HG03139 (cell line): Measurements from ENCODE around the gene ASCL4.
"Not testable (repeated sequence)": the region's sequence is repeated elsewhere in the genome, so short reads cannot be mapped to it uniquely, and the experiment has no call there.

ENCODE experiments used
- ATAC-seq: cut with Tn5 transposase; IDR thresholded peaks from one replicate; pipeline ENCODE4 v1.9.1; 2021; ENCODE audit not compliant: unreplicated experiment

ASCL4 gene

DNA sequence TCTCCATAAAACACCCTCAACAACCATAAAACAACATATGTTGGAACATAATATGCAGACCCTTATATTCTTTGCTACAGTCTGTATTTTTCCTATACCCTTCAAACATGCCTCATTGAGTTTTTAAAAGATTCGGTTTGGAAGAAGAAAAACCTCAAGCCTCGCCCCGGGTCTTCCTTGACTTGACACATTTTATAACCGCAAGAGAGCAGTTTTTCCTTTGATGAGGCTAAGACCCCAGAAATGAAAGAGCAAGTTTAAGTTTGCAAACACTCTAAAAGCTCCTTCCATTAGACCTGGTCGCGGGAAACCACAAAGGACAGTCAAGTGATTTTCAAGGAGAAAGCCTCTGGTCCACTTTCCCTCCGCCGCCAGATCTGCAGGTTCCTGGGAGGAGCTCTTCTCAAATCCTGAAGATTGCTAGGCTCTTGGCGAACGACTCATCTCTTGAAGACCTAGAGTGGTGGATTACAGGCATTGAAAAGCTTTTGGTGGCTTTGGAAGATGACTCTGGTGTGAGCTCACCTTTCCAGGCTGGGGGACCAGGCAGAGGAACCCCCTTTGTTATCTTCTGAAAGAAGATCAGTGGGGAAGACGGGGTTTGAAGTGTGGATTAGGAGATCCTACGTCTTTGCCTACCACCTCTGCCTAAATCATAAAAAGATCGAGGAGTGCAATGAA is at the start of gene ASCL4:
Gene ASCL4, plus strand, starts transcription at position 356 of the 681 bp plus-strand sequence. CDS start 515 bp downstream, outside the sequence.
- ATAC-seq: no peak

- not testable (repeated sequence) for ATAC-seq
Observed at GRCh38 chr12:107727327-107727726, 47.2 kb upstream of the ASCL4 start.

GRCh38 chr12:107727742-107728141 is 46.8 kb upstream of the ASCL4 start:
- not testable (repeated sequence) for ATAC-seq

DNA sequence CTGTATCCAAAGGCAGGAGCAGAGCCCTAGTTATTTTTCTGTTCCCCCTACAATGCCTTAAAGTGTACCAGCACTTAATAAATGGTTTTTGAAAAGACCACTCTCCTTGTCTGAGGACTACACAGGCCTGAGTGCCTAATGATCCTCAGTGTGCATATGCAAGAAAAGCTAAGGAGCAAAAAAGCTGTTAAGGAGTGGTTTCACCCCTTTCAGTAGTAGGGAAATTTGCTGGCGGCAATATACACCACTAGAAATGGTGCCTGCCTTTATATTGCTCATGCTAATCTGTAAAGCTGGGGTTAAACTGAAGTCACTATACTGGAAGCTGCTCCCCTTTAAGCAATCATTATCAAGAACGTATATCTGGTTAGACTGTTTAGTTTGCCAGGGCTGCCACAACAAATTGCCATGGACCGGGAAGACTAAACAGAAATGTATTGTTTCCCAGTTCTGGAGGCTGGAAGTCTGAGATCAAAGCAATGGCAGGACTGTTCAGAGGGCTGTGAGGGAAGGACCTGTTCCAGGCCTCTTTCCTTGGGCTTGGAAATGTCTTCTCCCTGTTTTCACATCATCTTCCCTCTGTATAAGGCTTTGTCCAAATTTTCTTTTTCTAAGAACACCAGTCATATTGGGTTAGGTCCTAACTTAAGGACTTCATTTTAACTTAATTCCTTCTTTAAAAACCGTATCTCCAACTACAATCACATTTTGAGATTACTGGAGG is 43.7 kb upstream of the ASCL4 start:
- no peak for ATAC-seq

DNA sequence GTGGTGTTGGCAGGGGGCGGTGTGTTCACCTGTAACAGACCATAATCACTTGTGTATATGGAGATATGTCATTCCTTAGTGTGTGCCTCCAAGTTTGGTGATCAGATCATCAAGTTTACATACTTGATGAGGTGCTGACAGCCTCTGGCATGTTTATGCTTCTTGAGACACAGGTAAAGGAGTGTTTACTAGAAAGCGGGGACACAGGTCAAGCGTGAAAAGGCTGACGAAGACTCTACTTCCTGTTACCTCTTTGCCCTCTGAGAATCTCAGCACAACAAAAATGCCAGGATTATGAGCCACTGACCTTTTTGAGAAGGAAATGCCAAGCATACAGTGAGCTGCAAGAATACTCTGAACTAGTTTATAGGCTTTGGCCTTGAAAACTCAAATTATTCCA is 43.1 kb upstream of the ASCL4 start:
- ATAC-seq: no peak

GRCh38 chr12:107732365-107732764 is 42.1 kb upstream of the ASCL4 start:
- ATAC-seq: no peak

DNA sequence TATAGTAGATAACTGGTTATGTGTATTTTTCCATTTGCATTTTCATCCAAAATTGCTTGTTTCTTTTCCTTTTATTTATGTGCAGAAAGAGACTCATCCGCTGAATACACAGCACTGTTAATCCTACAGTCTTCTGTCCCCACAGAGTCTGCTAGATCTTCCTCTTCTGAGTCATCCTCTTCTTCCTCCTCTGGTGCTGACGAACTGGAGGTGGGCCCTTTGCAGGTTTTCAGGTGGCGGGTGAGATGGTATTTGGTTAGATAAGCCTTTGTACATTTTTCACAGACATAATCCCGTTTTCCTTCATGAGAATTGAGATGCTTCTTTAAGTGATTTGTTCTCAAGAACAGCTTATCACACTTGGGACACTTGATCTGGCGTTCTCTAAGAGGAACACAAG is 40.4 kb upstream of the ASCL4 start:
- ATAC-seq: no peak

DNA sequence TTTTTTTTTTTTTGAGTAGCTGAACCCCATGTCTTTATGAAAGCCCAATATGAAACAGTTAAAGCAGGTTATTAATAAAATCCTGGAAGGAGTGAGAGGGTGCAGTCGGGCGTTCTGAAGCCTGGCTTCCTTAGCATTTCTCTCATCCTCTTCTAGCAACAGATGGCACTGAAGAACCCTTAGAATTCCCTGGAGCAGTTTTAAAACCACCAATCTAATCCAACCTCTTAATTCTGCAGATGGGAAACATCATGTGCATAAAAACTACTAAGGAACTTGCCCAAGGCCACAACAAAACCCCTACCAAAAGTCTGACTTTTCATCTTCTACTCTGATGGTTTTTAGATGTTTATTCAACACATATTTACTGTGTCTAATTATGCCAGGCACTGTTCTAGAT is 38.7 kb upstream of the ASCL4 start:
- no peak for ATAC-seq

GRCh38 chr12:107736914-107737313 is 37.6 kb upstream of the ASCL4 start:
- ATAC-seq: peak; percentile 97

GRCh38 chr12:107748472-107748871 is 26.0 kb upstream of the ASCL4 start:
- no peak for ATAC-seq

GRCh38 chr12:107749083-107749482 is 25.4 kb upstream of the ASCL4 start:
- no peak for ATAC-seq

DNA sequence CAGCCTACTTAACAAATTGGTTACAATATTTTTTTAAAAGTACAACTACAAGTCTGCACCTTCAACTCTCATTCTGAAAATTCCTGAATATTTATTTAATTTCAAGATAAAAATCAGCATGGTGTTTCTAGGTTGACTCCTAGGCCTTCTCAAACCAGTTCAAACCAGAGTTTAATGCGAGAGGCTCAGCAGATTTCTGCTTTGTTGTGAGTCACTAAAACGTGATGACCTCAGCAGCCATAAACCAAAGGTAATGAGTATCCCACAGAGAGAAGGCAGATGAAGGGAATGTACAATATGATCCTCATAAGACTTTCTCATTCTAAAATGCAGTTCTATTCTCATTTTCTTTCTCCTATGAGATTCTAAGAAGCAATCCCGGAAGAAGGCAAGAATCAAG is 15.1 kb upstream of the ASCL4 start:
- no peak for ATAC-seq

- ATAC-seq: peak; percentile 23
Observed at GRCh38 chr12:107760207-107760808, 14.2 kb upstream of the ASCL4 start.

- ATAC-seq: peak; percentile 90
Observed at GRCh38 chr12:107760809-107761501, 13.5 kb upstream of the ASCL4 start, which contains the start of gene PRDM4. PRDM4 (minus strand) TSS chr12:107761137; CDS start chr12:107760515, 622 bp downstream.

DNA sequence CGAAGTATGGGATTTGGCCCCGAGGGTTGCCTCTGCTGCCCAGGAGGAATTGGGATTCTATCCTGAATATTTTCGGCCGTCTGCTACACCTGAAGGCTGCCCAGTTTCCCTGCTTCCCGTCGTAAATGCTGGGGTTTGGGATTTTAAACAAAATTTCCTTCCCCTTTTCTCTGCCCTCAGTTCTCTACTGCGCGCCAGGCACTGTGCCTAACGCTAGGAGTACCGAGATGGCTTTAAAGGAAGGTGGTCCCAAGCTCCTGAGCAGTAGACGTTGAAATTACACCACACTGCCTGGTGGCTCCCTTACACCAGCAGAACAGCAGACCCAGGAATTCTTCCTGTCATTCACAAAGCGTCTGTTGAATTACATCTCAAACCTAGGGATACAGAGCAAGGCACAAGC is 13.0 kb upstream of the ASCL4 start:
- ATAC-seq: no peak

- no peak for ATAC-seq
Observed at GRCh38 chr12:107762874-107763273, 11.6 kb upstream of the ASCL4 start.

- ATAC-seq: no peak
Observed at GRCh38 chr12:107764626-107765025, 9.9 kb upstream of the ASCL4 start.

GRCh38 chr12:107765316-107765715 is 9.2 kb upstream of the ASCL4 start:
- ATAC-seq: no peak

GRCh38 chr12:107767466-107767865 is 7.0 kb upstream of the ASCL4 start:
- no peak for ATAC-seq

DNA sequence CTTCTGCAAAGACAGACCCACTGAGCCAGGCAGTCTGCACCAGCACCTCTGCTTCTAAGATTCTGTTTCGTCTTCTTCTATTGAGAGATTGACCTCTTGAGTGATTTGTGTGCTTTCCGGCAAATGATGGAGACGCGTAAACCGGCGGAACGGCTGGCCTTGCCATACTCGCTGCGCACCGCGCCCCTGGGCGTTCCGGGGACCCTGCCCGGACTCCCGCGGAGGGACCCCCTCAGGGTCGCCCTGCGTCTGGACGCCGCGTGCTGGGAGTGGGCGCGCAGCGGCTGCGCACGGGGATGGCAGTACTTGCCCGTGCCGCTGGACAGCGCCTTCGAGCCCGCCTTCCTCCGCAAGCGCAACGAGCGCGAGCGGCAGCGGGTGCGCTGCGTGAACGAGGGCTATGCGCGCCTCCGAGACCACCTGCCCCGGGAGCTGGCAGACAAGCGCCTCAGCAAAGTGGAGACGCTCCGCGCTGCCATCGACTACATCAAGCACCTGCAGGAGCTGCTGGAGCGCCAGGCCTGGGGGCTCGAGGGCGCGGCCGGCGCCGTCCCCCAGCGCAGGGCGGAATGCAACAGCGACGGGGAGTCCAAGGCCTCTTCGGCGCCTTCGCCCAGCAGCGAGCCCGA is 703 bp downstream of the ASCL4 start:
- ATAC-seq: no peak

DNA sequence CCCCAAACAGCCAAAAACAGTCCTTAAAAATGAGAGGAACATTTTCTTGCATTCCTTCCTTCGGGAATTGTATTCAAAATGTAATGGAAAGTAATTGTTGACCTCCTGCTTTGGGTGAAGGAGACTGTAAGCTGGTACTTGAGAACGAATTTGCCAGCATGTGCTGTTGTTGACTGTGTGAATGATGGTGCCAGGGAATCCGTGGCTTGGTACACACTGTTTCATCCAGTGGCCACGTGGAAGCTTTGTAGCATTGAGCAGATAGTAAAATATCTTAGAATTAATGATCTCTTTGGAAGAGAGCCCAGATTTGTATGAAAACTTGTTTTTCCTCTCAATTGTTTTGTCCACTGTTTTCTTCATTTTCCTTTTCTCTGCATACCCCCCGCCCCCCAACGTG is 1.7 kb downstream of the ASCL4 start:
- no peak for ATAC-seq
